ENCODE results near the gene ERGIC1.

ERGIC1 gene

GRCh38 chr5:172818081-172818480 lies 16.0 kb upstream of the ERGIC1 start:
- Histone ChIP-seq H3K4me3 (ENCODE audit: low read length) (no peak overlapping the region), H3K9ac (ENCODE audit: low read depth, low read length) (no peak overlapping the region), H3K27me3 (ENCODE audit: insufficient read depth, low read length) (no peaks in the 10 kb centered on the region), H3K27ac (ENCODE audit: low read depth, low read length) (no peak overlapping the region), H3K4me1 (ENCODE audit: insufficient read depth, low read length) (no peaks in the 10 kb centered on the region), H3K36me3 (ENCODE audit: insufficient read depth, low read length) (no peaks in the 10 kb centered on the region), H3K9me3 (ENCODE audit: insufficient read depth, low read depth, low read length) (no peaks in the 10 kb centered on the region)
- WGBS: 86% methylated on average over 3 of the region's 3 CpGs

GRCh38 chr5:172819569-172819968 lies 14.5 kb upstream of the ERGIC1 start:
- Histone ChIP-seq H3K27me3 (ENCODE audit: insufficient read depth, low read length) (no peaks in the 10 kb centered on the region), H3K27ac (ENCODE audit: low read depth, low read length) (no peak overlapping the region), H3K4me1 (ENCODE audit: insufficient read depth, low read length) (no peaks in the 10 kb centered on the region), H3K9ac (ENCODE audit: low read depth, low read length) (no peak overlapping the region), H3K4me3 (ENCODE audit: low read length) (no peak overlapping the region), H3K9me3 (ENCODE audit: insufficient read depth, low read depth, low read length) (no peaks in the 10 kb centered on the region), H3K36me3 (ENCODE audit: insufficient read depth, low read length) (no peaks in the 10 kb centered on the region)
- WGBS: 93% methylated on average over 3 of the region's 3 CpGs

- 73% methylated on average over 16 of the region's 16 CpGs for WGBS
- Histone ChIP-seq H3K36me3 (ENCODE audit: insufficient read depth, low read length) (no peaks in the 10 kb centered on the region), H3K4me3 (ENCODE audit: low read length) (no peak overlapping the region), H3K4me1 (ENCODE audit: insufficient read depth, low read length) (no peaks in the 10 kb centered on the region), H3K9me3 (ENCODE audit: insufficient read depth, low read depth, low read length) (no peaks in the 10 kb centered on the region), H3K27ac (ENCODE audit: low read depth, low read length) (no peak overlapping the region), H3K27me3 (ENCODE audit: insufficient read depth, low read length) (no peaks in the 10 kb centered on the region), H3K9ac (ENCODE audit: low read depth, low read length) (no peak overlapping the region)
These were observed 13.8 kb upstream of the ERGIC1 start for GRCh38 chr5:172820046-172820767.

GRCh38 chr5:172821340-172821985 lies 12.6 kb upstream of the ERGIC1 start:
- H3K4me3 ChIP-seq (ENCODE audit: low read length): no peak overlapping the region
- H3K27ac ChIP-seq (ENCODE audit: low read depth, low read length): no peak overlapping the region
- H3K27me3 ChIP-seq (ENCODE audit: insufficient read depth, low read length): no peaks in the 10 kb centered on the region
- no peaks in the 10 kb centered on the region for H3K36me3 ChIP-seq (ENCODE audit: insufficient read depth, low read length)
- no peak overlapping the region for H3K9ac ChIP-seq (ENCODE audit: low read depth, low read length)
- H3K4me1 ChIP-seq (ENCODE audit: insufficient read depth, low read length): no peaks in the 10 kb centered on the region
- WGBS: 71% methylated on average over 5 of the region's 6 CpGs
- H3K9me3 ChIP-seq (ENCODE audit: insufficient read depth, low read depth, low read length): peaks cover 6% of the 10 kb centered on the region; the same call in 1 of the 2 replicates

GRCh38 chr5:172823840-172824362 lies 10.2 kb upstream of the ERGIC1 start:
- no peak overlapping the region for H3K27ac ChIP-seq (ENCODE audit: low read depth, low read length)
- peaks cover 6% of the 10 kb centered on the region; the same call in 1 of the 2 replicates for H3K9me3 ChIP-seq (ENCODE audit: insufficient read depth, low read depth, low read length)
- no peaks in the 10 kb centered on the region for H3K36me3 ChIP-seq (ENCODE audit: insufficient read depth, low read length)
- H3K4me1 ChIP-seq (ENCODE audit: insufficient read depth, low read length): peaks cover 4% of the 10 kb centered on the region
- H3K4me3 ChIP-seq (ENCODE audit: low read length): no peak overlapping the region
- WGBS: 65% methylated on average over 6 of the region's 6 CpGs
- no peaks in the 10 kb centered on the region for H3K27me3 ChIP-seq (ENCODE audit: insufficient read depth, low read length)
- no peak overlapping the region for H3K9ac ChIP-seq (ENCODE audit: low read depth, low read length)

- Histone ChIP-seq H3K36me3 (ENCODE audit: insufficient read depth, low read length) (no peaks in the 10 kb centered on the region), H3K9ac (ENCODE audit: low read depth, low read length) (no peak overlapping the region), H3K27me3 (ENCODE audit: insufficient read depth, low read length) (no peaks in the 10 kb centered on the region), H3K4me3 (ENCODE audit: low read length) (no peak overlapping the region), H3K27ac (ENCODE audit: low read depth, low read length) (no peak overlapping the region), H3K9me3 (ENCODE audit: insufficient read depth, low read depth, low read length) (peaks cover 6% of the 10 kb centered on the region; the same call in 1 of the 2 replicates), H3K4me1 (ENCODE audit: insufficient read depth, low read length) (peaks cover 4% of the 10 kb centered on the region)
- WGBS: 93% methylated on average over 1 of the region's 2 CpGs
These were observed 8.3 kb upstream of the ERGIC1 start for GRCh38 chr5:172825610-172826204.

GRCh38 chr5:172827841-172828240 lies 6.2 kb upstream of the ERGIC1 start:
- Histone ChIP-seq H3K4me1 (ENCODE audit: insufficient read depth, low read length) (peaks cover 9% of the 10 kb centered on the region), H3K9ac (ENCODE audit: low read depth, low read length) (no peak overlapping the region), H3K27me3 (ENCODE audit: insufficient read depth, low read length) (no peaks in the 10 kb centered on the region), H3K4me3 (ENCODE audit: low read length) (no peak overlapping the region), H3K9me3 (ENCODE audit: insufficient read depth, low read depth, low read length) (peaks cover 6% of the 10 kb centered on the region; the same call in 1 of the 2 replicates), H3K36me3 (ENCODE audit: insufficient read depth, low read length) (no peaks in the 10 kb centered on the region), H3K27ac (ENCODE audit: low read depth, low read length) (no peak overlapping the region)
- WGBS: 40% methylated on average over 2 of the region's 2 CpGs

GRCh38 chr5:172828911-172829431 lies 5.1 kb upstream of the ERGIC1 start:
- 84% methylated on average over 6 of the region's 6 CpGs for WGBS
- no peak overlapping the region for H3K9ac ChIP-seq (ENCODE audit: low read depth, low read length)

GRCh38 chr5:172830275-172830799 lies 3.7 kb upstream of the ERGIC1 start:
- Histone ChIP-seq H3K9ac (ENCODE audit: low read depth, low read length) (no peak overlapping the region), H3K27me3 (ENCODE audit: insufficient read depth, low read length) (no peaks in the 10 kb centered on the region), H3K27ac (ENCODE audit: low read depth, low read length) (no peak overlapping the region), H3K9me3 (ENCODE audit: insufficient read depth, low read depth, low read length) (peaks cover 5% of the 10 kb centered on the region; the same call in 1 of the 2 replicates), H3K4me3 (ENCODE audit: low read length) (no peak overlapping the region), H3K4me1 (ENCODE audit: insufficient read depth, low read length) (peaks cover 19% of the 10 kb centered on the region), H3K36me3 (ENCODE audit: insufficient read depth, low read length) (no peaks in the 10 kb centered on the region)
- 73% methylated on average over 1 of the region's 1 CpG for WGBS

More at GRCh38 chr5:172828911-172829431, 5.1 kb upstream of the ERGIC1 start:
- no peaks in the 10 kb centered on the region for H3K27me3 ChIP-seq (ENCODE audit: insufficient read depth, low read length)
- H3K4me1 ChIP-seq (ENCODE audit: insufficient read depth, low read length): peaks cover 16% of the 10 kb centered on the region
- no peak overlapping the region for H3K27ac ChIP-seq (ENCODE audit: low read depth, low read length)
- H3K36me3 ChIP-seq (ENCODE audit: insufficient read depth, low read length): no peaks in the 10 kb centered on the region
- H3K9me3 ChIP-seq (ENCODE audit: insufficient read depth, low read depth, low read length): peaks cover 6% of the 10 kb centered on the region; the same call in 1 of the 2 replicates
- no peak overlapping the region for H3K4me3 ChIP-seq (ENCODE audit: low read length)

- WGBS: 85% methylated on average over 14 of the region's 14 CpGs
- H3K4me1 ChIP-seq (ENCODE audit: insufficient read depth, low read length): peaks cover 24% of the 10 kb centered on the region
- H3K9ac ChIP-seq (ENCODE audit: low read depth, low read length): no peak overlapping the region
- no peaks in the 10 kb centered on the region for H3K27me3 ChIP-seq (ENCODE audit: insufficient read depth, low read length)
- no peak overlapping the region for H3K4me3 ChIP-seq (ENCODE audit: low read length)
- no peaks in the 10 kb centered on the region for H3K9me3 ChIP-seq (ENCODE audit: insufficient read depth, low read depth, low read length)
- no peak overlapping the region for H3K27ac ChIP-seq (ENCODE audit: low read depth, low read length)
- H3K36me3 ChIP-seq (ENCODE audit: insufficient read depth, low read length): no peaks in the 10 kb centered on the region
These were observed 3.0 kb upstream of the ERGIC1 start for GRCh38 chr5:172830876-172831662.
